Prostate gland (tissue), 2 donors: ENCODE results near the gene MYBBP1A.

Experiments
- POLR2A ChIP-seq: fragments of 450-650 bp; IDR thresholded peaks from one replicate; pipeline ENCODE4 v1.6.1; 2016; ENCODE audit warnings: antibody characterized with exemption, mild to moderate bottlenecking
- POLR2AphosphoS5 ChIP-seq: sonication (generic); formaldehyde crosslinking; IDR thresholded peaks from one replicate; pipeline ENCODE4 v1.6.1; 2017; ENCODE audit warnings: antibody characterized with exemption
- TF ChIP-seq, protein P1 (sequence below), 4 experiments: fragments of 200-600 bp in 2 of 4; fragments of 450-650 bp in 2 of 4; sonication (generic) in 2 of 4; IDR thresholded peaks; 1 replicate in 3 of 4; 2 replicates in 1 of 4; pipeline ENCODE4 v1.5.1; 2016 to 2019; ENCODE audit warnings: antibody characterized with exemption in 4 of 4, mild to moderate bottlenecking in 2 of 4, moderate library complexity in 2 of 4

DNA sequence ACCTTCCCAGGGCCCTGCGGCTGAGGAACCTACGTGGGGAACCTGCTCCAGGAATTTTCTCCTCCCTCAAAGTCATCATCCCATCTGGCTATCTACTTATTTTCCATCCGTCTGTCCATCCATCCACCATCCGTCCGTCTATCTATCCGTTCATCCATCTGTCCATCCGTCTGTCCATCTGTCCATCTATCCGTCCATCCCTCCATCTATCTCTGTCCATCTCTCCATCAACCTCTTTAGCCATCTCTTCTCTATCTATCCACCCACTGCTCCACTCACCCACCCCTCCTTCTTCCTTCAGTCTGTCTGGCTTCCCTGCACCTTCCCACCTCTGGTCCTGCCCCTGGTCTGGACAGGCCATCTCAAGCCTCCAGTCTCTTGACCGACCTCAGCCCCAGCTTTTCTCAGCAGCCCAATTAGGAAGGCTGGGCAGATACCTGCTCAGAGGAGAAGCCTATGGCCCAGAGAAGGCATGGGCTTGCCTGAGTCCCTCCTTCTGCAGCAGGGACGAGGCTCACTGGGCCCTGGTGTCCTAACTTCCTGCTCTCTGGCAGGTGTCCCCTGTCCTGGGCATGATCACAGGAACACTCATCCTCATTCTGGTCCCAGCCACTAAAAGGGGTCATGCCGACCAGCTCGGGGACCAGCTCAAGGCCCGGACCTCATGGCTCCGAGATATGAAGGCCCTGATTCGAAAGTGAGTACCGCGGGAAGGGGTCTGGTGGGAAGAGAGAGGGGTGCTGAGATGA, 23.0 kb downstream of the MYBBP1A start:
- TF ChIP-seq POLR2A (no peak), POLR2AphosphoS5 (no peak)
- TF ChIP-seq, protein P1, sequence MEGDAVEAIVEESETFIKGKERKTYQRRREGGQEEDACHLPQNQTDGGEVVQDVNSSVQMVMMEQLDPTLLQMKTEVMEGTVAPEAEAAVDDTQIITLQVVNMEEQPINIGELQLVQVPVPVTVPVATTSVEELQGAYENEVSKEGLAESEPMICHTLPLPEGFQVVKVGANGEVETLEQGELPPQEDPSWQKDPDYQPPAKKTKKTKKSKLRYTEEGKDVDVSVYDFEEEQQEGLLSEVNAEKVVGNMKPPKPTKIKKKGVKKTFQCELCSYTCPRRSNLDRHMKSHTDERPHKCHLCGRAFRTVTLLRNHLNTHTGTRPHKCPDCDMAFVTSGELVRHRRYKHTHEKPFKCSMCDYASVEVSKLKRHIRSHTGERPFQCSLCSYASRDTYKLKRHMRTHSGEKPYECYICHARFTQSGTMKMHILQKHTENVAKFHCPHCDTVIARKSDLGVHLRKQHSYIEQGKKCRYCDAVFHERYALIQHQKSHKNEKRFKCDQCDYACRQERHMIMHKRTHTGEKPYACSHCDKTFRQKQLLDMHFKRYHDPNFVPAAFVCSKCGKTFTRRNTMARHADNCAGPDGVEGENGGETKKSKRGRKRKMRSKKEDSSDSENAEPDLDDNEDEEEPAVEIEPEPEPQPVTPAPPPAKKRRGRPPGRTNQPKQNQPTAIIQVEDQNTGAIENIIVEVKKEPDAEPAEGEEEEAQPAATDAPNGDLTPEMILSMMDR (IDR thresholded peaks at IDR 0.05): no peak
